HG03457 (cell line): ENCODE measurements around the gene ME3.
"Not testable (repeated sequence)": the region's sequence is repeated elsewhere in the genome, so short reads cannot be mapped to it uniquely, and the experiment has no call there.

Source experiments
- ATAC-seq: cut with Tn5 transposase; IDR thresholded peaks from one replicate; pipeline ENCODE4 v1.9.1; 2021; ENCODE audit warnings: moderate number of reproducible peaks; ENCODE audit not compliant: unreplicated experiment

Gene ME3

DNA sequence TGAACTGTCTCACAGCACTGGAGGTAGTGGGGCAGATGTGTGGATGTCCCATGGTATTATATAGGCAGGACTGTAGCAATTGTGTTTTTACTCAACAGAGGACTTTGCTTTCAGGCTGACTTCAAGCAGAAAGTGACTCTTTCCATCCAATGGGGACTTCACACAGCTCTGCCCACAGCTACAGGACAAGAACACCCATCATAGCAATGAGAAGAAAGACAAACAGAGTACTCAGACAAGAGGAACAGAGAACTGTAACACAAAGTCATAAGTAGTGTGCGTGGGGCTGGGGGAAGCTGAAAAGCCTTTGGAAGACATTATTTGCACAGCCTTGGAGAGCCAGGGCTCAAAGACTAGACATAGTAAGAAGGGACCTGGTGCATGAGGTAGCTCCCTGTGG is 227.4 kb downstream of the ME3 start:
- ATAC-seq, result no peak

DNA sequence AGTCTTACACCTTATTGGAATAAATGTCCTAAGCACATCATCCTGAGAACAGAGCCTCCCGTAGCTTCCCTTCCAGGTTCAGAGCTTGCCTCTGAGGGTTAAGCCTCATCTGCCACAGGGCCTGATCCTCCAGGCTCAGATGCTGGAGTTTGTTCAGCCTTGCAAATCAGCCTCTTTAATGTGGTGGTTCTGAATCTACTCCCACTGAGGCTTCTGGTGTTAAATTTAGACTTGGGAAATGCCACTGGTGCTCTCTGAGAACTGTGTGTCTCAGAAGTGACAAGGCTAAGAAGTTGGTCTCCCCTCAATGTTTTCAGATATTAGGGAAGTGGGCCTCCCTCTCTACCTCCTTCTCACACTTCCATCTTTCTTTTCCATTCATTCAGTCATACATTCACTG is 229.0 kb downstream of the ME3 start:
- no peak for ATAC-seq

- no peak for ATAC-seq
These were observed 229.6 kb downstream of the ME3 start for GRCh38 chr11:86442827-86443226.

DNA sequence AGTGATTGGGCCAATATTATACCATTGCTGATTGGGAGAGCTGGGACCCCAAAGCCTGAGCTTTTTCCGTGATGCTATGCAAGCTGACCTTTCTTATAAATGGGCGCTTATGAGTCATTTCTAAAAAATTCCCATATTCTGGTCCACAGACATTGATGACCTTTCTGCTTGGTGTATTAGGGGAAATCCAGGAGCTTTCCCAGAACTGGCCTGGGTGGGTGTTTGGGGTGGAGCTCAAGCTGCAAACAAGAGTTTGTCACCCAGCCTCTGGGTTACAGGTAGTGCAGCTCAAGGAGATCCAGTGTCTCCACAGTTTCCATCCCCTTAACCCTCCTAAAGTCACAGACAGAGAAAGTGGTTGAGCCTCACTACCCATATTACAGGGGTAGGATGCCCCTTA is 230.0 kb downstream of the ME3 start:
- ATAC-seq, result no peak

DNA sequence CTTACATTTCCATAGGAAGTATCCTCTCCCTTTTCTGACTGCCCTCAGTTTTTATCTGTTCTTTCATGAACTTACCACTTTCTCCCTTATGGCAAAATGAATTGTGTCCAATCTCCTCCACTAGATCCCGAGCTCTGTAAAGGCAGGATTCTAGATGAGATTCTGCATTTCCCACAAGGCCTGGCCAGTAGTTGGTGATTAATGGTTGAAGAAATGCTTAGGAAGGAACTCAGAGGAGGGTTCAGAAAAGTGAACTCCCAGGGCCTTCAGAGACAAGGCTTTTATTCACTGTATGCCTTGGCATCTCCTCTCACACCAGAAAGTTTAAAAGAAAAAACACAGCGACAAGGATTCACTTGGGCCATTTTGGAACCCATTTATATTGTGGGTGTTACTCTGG is 231.6 kb downstream of the ME3 start:
- no peak for ATAC-seq

DNA sequence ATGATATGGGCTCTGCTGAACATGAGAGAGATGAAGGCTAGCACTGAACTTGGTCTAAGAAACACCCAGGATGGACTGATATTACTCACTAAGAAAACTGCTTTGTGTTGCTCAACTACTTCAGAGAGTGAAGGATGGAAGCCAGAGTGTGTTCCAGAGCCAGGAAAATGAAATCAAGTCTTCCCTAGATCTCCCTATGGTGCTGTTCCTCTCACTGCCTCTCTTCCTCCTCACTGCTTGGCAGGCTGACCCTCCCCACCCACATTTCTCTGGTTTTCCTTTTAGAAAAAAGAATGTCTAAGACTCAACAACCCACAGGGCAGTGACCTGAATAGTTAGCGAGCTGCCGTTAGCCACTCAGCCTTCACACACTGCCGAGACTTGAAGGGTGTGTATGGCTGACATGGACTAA is 232.1 kb downstream of the ME3 start:
- no peak for ATAC-seq

GRCh38 chr11:86438685-86439084 is 233.7 kb downstream of the ME3 start:
- no peak for ATAC-seq

GRCh38 chr11:86435711-86436110 is 236.7 kb downstream of the ME3 start:
- no peak for ATAC-seq

GRCh38 chr11:86433361-86434095 is 238.9 kb downstream of the ME3 start:
- not testable (repeated sequence) for ATAC-seq

DNA sequence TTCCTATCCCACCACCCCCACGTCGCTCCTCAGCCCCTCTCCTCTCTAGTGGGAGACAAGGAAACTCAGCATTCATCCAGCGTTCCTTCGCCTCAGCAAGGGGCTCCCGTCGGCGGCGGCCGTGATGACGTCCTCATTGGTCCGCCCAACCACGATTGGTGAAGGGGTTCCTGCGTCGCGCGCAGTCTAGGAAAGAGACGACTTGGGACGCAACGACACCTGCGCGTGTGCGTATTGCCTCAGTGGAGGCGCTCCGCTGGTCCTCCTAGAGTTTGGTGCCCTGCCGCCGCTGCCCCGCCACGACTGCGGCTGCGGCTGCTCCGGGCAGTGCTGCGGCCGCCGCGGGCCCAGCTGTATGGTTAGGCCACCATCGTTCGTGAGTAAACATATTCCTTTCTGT is 241.2 kb downstream of the ME3 start:
- no peak for ATAC-seq

GRCh38 chr11:86427441-86427840 is 245.0 kb downstream of the ME3 start:
- ATAC-seq, result no peak

DNA sequence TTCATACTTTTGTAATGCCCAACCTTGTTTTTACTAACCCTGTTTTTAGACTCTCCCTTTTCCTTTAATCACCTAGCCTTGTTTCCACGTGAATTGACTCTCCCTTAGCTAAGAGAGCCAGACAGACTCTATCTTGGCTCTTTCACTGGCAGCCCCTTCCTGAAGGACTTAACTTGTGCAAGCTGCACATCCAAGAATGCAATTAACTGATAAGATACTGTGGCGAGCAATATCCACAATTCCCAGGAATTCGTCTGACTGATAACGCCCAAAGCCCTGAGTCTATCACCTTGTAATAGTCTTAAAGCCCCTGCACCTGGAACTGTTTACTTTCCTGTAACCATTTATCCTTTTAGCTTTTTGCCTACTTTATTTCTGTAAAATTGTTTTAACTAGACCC is 248.9 kb downstream of the ME3 start:
- not testable (repeated sequence) for ATAC-seq

- no peak for ATAC-seq
These were observed 250.0 kb downstream of the ME3 start for GRCh38 chr11:86422371-86422770.

DNA sequence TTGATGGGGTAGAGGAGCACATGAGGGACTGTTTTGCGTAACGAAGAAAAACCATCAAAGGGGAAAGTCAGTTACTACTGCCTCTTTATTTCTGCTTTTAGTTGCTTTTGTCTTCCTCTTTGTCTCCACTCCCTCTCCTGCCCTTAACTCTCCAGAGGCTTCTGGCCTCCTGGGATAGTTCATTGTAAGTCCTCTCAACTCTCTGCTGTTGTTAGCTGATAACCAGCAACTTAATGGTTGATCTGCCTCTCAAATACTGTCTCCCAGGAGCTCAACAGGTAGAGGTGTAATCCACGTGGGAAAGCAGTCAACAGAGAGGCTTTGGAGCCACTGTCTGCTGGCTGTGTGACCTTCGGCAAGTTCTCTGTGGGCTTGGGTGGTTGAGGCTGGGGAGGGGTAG is 250.5 kb downstream of the ME3 start:
- ATAC-seq, result no peak

DNA sequence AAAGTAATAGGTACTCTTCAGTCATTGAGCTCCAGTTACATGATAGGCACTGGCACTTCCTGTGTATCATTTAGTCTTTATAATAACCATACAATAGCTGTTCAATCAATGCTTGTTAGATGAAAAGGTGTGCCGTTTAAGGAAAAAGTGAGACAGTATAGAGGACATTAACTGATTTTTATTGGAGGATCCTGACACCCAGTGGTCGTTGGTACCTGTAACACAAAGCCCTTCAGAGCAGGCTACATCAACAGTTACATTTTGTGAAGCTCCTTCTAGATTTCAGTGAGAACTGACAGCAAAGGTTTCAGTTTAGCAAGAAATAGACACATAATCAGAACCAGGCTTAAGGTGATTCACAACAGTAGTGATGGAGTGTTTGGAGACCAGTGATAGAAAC is 253.5 kb downstream of the ME3 start:
- ATAC-seq, result no peak

DNA sequence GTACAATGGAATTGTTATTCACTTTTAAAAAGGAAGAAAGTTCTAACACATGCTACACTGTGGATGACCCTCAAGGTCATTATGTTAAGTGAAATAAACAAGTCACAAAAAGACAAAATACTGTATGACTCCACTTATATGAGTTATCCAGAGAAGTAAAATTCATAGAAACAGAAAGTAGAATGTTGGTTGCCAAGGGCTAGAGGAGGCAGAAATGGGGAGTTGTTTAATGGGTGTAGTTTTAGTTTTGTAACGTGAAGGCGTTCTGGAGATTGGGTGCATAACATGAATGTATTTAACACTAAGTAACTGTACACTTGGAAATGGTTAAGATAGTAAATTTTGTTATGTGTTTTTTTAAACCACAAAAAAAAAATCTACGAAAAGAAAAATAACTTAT is 253.9 kb downstream of the ME3 start:
- ATAC-seq, result no peak

GRCh38 chr11:86418106-86418505 is 254.3 kb downstream of the ME3 start:
- no peak for ATAC-seq

DNA sequence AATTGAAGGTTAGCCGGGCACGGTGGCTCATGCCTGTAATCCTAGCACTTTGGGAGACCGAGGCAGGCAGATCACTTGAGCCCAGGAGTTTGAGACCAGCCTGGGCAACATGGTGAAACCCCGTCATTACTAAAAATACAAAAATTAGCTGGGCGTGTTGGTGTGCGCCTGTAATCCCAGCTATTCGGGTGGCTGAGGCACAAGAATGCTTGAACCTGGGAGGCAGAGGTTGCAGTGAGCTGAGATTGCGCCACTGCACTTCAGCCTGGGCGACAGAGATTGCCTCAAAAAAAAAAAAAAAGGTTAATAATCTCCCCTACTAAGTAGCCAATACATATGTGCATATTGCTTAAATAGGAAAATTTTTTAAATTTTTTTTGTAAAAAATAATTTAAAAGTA is 255.5 kb downstream of the ME3 start:
- ATAC-seq, result not testable (repeated sequence)

DNA sequence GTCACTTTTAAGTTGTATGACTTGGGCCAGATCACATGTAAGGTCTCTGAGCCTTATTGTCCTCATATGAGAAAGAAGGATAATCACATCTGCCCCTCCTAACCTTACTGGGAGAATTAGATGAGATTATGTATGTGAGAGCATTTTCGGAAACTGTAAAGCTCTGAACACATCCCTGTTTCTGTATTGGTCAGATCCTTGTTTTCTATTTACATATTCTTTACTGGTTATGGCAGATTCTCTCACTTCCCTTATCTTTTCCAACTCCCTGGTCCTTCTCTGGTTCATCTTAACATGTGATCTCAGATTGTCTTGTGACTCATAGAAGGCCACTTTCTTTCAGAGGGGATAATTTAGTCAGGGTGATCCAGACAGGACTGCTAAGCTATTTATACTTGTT is 255.9 kb downstream of the ME3 start:
- ATAC-seq, result no peak

DNA sequence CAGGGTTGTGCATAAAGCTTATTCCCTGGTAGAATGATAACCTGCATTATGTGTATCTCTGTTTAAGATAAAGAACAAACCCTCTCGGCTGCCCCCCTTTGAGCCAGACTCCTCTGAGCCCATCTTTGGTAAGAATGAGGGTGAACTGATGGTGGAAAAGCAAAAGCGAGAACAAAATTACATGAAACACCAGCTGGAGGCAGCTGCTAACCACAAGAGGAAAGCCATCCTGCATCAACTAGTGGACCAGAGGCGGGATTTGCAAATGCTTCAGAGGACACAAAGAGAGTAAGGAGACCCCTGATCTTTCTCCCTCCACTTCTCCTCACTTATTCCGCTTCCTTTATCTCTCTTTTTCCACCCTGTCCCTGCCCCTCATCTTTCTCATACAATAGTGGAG is 257.4 kb downstream of the ME3 start:
- ATAC-seq, result no peak

GRCh38 chr11:86414032-86414431 is 258.4 kb downstream of the ME3 start:
- ATAC-seq, result no peak

- no peak for ATAC-seq
These were observed 263.6 kb downstream of the ME3 start for GRCh38 chr11:86408845-86409244.

GRCh38 chr11:86403458-86403857 is 269.0 kb downstream of the ME3 start:
- no peak for ATAC-seq
